ENCODE results near the gene EMSY.

The EMSY gene

DNA sequence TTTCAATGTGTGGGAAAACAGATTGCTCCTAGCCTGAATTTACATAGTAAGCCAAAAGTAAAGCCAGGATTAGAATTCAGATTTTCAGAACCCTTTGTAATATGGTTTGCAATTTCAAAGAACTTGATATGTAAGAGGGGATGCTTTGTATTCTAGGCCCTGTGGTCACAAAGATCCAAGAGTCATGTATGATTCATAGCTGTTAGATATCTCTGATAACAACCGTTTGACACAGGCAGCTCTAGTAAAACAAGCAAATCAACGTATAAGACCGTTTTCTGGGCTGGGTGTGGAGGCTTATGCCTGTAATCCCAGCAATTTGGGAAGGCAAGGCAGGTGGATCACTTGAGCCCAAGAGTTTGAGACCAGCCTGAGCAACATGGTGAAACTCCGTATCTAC is 79.6 kb downstream of the EMSY start:
- no peak overlapping the region for H3K4me3 ChIP-seq (ENCODE audit: control insufficient read depth, low read depth, low read length)
- TF ChIP-seq CTCF (IDR thresholded peaks at IDR 0.05; ENCODE audit: control insufficient read depth, insufficient read depth, low read depth, low read length, missing control alignments): no peak
- no peak for DNase-seq (ENCODE audit: low read depth)

DNA sequence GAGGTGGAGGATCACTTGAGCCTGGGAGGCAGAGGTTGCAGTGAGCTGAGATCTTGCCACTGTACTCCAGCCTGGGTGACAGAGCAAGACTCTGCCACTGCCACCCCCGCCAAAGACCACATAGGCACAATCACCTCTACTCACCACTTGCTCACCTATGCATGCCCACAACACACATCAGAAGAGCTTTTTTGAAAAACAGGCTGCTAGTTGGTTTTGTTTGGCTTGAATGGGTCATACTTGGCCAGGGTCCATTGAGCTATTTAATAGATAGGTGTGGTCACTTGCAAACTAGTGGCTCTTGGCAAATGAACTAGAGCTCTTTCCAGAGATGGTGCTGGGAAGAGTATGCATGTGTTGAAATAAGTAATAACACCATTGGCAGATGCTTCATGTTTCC is 80.1 kb downstream of the EMSY start:
- no peak overlapping the region for H3K4me3 ChIP-seq (ENCODE audit: control insufficient read depth, low read depth, low read length)
- TF ChIP-seq CTCF (IDR thresholded peaks at IDR 0.05; ENCODE audit: control insufficient read depth, insufficient read depth, low read depth, low read length, missing control alignments): no peak
- peak; percentile 61 for DNase-seq (ENCODE audit: low read depth)

DNA sequence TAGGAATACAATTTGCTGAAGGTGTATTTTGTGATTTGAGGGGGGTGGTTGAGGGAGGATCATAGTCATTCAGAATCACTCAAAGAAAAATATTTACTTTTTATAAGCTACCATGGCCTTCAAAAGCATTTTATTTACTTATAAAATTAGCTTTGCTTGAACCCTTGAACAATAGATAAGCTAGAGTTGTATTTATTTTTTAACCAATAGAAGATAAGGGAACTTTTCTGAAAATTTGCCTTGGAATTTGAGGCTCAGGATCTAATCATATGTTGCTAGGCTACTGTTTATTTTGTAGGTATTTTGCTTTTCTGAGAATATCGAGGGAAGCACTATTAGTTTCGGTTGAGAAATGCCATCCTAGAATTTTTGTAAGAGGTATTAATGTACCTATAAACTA is 82.1 kb downstream of the EMSY start:
- no peak for DNase-seq (ENCODE audit: low read depth)
- TF ChIP-seq CTCF (IDR thresholded peaks at IDR 0.05; ENCODE audit: control insufficient read depth, insufficient read depth, low read depth, low read length, missing control alignments): no peak
- no peak overlapping the region for H3K4me3 ChIP-seq (ENCODE audit: control insufficient read depth, low read depth, low read length)

DNA sequence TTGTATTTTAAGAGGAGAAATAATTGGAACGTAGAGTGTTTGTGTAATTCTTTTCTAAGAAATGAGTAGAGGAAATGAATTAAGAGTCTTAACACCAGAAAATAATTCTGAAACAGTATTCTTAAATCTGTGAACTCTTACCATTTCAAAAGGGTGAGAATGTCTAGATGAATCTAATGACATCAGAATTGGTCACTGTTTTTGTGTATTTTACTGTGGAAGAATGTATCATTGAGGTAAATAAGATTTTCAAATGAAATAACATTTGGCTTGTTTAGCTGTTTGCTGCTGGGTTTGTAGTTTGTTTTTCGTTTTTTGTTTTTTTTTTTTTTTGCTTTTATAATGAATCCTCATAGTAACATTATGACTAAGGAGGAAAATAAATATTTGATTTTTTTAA is 97.6 kb downstream of the EMSY start:
- H3K4me3 ChIP-seq (ENCODE audit: control insufficient read depth, low read depth, low read length): no peak overlapping the region
- no peak for TF ChIP-seq CTCF (IDR thresholded peaks at IDR 0.05; ENCODE audit: control insufficient read depth, insufficient read depth, low read depth, low read length, missing control alignments)

GRCh38 chr11:76543006-76543703 is 98.3 kb downstream of the EMSY start:
- no peak overlapping the region for H3K4me3 ChIP-seq (ENCODE audit: control insufficient read depth, low read depth, low read length)
- no peak for DNase-seq (ENCODE audit: low read depth)
- TF ChIP-seq CTCF (IDR thresholded peaks at IDR 0.05; ENCODE audit: control insufficient read depth, insufficient read depth, low read depth, low read length, missing control alignments): no peak

More for the DNA sequence above, 97.6 kb downstream of the EMSY start:
- DNase-seq (ENCODE audit: low read depth): no peak

DNA sequence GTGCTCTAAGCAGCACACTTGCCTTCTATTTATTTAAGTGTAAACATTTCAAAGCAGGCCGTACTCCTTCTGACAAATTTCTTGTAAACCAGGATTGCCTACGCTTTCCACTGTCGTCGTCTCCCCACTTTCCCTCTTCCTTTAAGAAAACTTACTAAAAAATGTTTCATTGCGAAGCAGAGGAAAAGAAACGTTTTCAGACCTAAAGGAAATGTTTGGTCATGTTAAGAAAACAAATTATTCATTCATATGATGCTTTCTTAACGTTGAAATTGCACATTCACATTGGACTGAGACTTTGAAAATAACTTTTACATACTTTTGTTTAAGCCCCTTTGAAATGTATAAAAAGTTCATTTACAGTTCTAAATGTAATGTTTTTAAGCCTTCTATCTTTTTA is 106.0 kb downstream of the EMSY start:
- H3K4me3 ChIP-seq (ENCODE audit: control insufficient read depth, low read depth, low read length): no peak overlapping the region
- TF ChIP-seq CTCF (IDR thresholded peaks at IDR 0.05; ENCODE audit: control insufficient read depth, insufficient read depth, low read depth, low read length, missing control alignments): no peak
- DNase-seq (ENCODE audit: low read depth): no peak

All from AG09309 (cell line).